ENCODE results near the gene PDXK. TPM values are rescaled to one million over a fixed set of nuclear protein-coding genes. Genes with fewer than 3 reads are reported as not detected.

PDXK gene
- total and polyA plus RNA-seq, 2 of the 13 experiments (the other 11 are each of a cell fraction or from before 2014, with no cell fraction given): 114 to 184 TPM

DNA sequence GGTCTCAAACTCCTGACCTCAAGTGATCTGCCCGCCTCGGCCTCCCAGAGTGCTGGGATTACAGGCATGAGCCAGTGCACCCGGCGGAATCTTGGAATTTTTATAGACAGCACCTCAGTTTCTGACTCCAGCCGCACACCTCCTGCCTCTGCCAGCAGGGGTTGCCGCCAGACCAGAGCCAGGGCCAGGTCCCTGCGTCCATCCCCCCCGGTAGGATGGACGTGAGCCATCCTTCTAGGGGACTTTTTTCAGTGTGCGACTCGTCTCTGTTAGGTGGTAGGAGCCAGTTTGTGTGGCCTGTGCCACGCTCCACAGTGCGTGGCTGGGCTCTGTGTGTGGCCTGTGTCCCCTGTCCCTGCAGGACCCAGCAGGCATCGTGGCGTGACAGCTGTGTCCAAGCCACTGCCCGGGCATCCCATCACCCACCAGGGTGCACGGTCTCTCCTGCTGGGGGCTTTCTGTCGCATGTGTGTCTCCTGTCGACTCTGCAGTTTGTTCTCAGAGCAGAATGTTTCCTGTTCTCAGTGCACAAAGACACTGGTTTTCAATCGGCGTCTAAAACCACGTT is 41.5 kb downstream of the PDXK start:
- H3K4me1 ChIP-seq (ENCODE audit: insufficient read depth, low read length): no peaks in the 10 kb centered on the region
- H2AFZ ChIP-seq (ENCODE audit: low read length): no peak overlapping the region
- peaks cover 14 to 28% of the 10 kb centered on the region in 2 experiments; a peak in 4 of 5 replicates for H3K36me3 ChIP-seq (replicated peaks in 1 of 2; ENCODE audit: control insufficient read depth in 1 of 2, insufficient read depth in 2 of 2, low read length in 2 of 2)
- CTCF ChIA-PET (ENCODE audit: low intra/inter-chr PET ratio, low total read pairs): no interaction called here
- in situ Hi-C loops (cut with HindIII; ENCODE audit: extremely low pct_ligation_motif_present, low pct_unique_long_range_greater_than_20kb): no loop called here
- TF ChIP-seq, protein P1, sequence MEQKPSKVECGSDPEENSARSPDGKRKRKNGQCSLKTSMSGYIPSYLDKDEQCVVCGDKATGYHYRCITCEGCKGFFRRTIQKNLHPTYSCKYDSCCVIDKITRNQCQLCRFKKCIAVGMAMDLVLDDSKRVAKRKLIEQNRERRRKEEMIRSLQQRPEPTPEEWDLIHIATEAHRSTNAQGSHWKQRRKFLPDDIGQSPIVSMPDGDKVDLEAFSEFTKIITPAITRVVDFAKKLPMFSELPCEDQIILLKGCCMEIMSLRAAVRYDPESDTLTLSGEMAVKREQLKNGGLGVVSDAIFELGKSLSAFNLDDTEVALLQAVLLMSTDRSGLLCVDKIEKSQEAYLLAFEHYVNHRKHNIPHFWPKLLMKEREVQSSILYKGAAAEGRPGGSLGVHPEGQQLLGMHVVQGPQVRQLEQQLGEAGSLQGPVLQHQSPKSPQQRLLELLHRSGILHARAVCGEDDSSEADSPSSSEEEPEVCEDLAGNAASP (CRISPR knock-in tag; IDR thresholded peaks at IDR 0.05; ENCODE audit: borderline replicate concordance): no peak
- TF ChIP-seq ZNF607 (CRISPR knock-in tag; IDR thresholded peaks at IDR 0.05; ENCODE audit: borderline replicate concordance) (no peak), STAG1 (CRISPR knock-in tag; IDR thresholded peaks at IDR 0.05) (peak; percentile 24)
- TF ChIP-seq, protein P2, sequence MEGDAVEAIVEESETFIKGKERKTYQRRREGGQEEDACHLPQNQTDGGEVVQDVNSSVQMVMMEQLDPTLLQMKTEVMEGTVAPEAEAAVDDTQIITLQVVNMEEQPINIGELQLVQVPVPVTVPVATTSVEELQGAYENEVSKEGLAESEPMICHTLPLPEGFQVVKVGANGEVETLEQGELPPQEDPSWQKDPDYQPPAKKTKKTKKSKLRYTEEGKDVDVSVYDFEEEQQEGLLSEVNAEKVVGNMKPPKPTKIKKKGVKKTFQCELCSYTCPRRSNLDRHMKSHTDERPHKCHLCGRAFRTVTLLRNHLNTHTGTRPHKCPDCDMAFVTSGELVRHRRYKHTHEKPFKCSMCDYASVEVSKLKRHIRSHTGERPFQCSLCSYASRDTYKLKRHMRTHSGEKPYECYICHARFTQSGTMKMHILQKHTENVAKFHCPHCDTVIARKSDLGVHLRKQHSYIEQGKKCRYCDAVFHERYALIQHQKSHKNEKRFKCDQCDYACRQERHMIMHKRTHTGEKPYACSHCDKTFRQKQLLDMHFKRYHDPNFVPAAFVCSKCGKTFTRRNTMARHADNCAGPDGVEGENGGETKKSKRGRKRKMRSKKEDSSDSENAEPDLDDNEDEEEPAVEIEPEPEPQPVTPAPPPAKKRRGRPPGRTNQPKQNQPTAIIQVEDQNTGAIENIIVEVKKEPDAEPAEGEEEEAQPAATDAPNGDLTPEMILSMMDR (CRISPR knock-in tag; IDR thresholded peaks at IDR 0.05): peak; percentile 24; the same call in 1 of the 2 replicates
- TF ChIP-seq, protein P3, sequence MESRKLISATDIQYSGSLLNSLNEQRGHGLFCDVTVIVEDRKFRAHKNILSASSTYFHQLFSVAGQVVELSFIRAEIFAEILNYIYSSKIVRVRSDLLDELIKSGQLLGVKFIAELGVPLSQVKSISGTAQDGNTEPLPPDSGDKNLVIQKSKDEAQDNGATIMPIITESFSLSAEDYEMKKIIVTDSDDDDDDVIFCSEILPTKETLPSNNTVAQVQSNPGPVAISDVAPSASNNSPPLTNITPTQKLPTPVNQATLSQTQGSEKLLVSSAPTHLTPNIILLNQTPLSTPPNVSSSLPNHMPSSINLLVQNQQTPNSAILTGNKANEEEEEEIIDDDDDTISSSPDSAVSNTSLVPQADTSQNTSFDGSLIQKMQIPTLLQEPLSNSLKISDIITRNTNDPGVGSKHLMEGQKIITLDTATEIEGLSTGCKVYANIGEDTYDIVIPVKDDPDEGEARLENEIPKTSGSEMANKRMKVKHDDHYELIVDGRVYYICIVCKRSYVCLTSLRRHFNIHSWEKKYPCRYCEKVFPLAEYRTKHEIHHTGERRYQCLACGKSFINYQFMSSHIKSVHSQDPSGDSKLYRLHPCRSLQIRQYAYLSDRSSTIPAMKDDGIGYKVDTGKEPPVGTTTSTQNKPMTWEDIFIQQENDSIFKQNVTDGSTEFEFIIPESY (CRISPR knock-in tag; IDR thresholded peaks at IDR 0.05): peak; percentile 27; the same call in 1 of the 2 replicates
- WGBS (ENCODE audit: low lambda C conversion rate): 91% methylated on average over 20 of the region's 22 CpGs
- H3K79me2 ChIP-seq (ENCODE audit: insufficient read depth, low read length): no peaks in the 10 kb centered on the region
- no peak overlapping the region for H3K4me2 ChIP-seq (ENCODE audit: low read depth, low read length)
- H3K9ac ChIP-seq (ENCODE audit: insufficient read depth, low read depth, low read length): no peak overlapping the region
- POLR2A ChIA-PET: no interaction called here
- H3K4me3 ChIP-seq (replicated peaks in 1 of 3; ENCODE audit: insufficient read depth in 1 of 3, low read depth in 2 of 3, low read length in 3 of 3): no peak overlapping the region
- no peak overlapping the region for H3K27ac ChIP-seq (ENCODE audit: extremely low read length, insufficient read depth, low read length)
- intact Hi-C loops (cut with micrococcal nuclease; ENCODE audit: unreplicated experiment): no loop called here
- no peaks in the 10 kb centered on the region for H4K20me1 ChIP-seq (ENCODE audit: insufficient read depth, low read length)
- ATAC-seq (no peak), DNase-seq (ENCODE audit: low spot score) (no peak), FAIRE-seq (no peak)
- BruUV-seq (replicated peaks): no TSS peak
- H3K27me3 ChIP-seq (ENCODE audit: control insufficient read depth in 1 of 2, insufficient read depth in 2 of 2, low read length in 2 of 2): no peaks in the 10 kb centered on the region
- no peaks in the 10 kb centered on the region for H3K9me3 ChIP-seq (ENCODE audit: low read length)

Measured in HepG2 (cell line).